D721Med (cell line): ENCODE measurements around the gene FAM13A.
A peak's percentile ranks its signal among the peaks of the same experiment; 100 is the strongest.

ENCODE experiments used
- DNase-seq: peaks from one replicate; pipeline ENCODE4 v3.0.0; 2011; ENCODE audit warnings: low spot score; ENCODE audit not compliant: insufficient read length
- FAIRE-seq: peaks from 2 replicates; lab custom pipeline; 2011; peaks lifted over from hg19 to GRCh38; lab: Jason Lieb, UNC
- TF ChIP-seq, protein P1 (sequence below): IDR thresholded peaks from 2 replicates; pipeline ENCODE4 v1.5.1; 2012; ENCODE audit warnings: mild to moderate bottlenecking, control low read depth; ENCODE audit not compliant: insufficient read depth; ENCODE audit errors: missing control alignments

FAM13A gene

DNA sequence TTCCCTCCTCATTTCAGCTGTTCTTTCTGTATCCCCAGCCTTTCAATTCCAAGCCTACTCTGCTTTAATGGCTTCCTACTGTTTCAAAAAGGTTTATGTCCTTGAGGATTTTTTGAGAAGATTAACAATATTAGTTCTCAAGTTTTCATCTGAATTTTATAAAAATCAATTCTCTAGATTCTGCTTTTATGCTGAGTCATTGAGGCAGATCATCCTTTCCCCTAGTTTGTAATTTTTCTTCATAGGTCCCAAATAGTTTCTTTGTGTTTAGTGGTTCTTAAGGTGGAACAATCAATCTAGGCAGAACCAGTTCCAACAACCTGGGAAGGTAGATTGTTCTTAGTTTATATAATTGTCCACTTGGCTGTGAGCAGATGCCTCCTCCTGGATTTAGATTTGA, 259.3 kb downstream of the FAM13A start:
- no peak for FAIRE-seq
- no peak for DNase-seq
- TF ChIP-seq, protein P1, sequence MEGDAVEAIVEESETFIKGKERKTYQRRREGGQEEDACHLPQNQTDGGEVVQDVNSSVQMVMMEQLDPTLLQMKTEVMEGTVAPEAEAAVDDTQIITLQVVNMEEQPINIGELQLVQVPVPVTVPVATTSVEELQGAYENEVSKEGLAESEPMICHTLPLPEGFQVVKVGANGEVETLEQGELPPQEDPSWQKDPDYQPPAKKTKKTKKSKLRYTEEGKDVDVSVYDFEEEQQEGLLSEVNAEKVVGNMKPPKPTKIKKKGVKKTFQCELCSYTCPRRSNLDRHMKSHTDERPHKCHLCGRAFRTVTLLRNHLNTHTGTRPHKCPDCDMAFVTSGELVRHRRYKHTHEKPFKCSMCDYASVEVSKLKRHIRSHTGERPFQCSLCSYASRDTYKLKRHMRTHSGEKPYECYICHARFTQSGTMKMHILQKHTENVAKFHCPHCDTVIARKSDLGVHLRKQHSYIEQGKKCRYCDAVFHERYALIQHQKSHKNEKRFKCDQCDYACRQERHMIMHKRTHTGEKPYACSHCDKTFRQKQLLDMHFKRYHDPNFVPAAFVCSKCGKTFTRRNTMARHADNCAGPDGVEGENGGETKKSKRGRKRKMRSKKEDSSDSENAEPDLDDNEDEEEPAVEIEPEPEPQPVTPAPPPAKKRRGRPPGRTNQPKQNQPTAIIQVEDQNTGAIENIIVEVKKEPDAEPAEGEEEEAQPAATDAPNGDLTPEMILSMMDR = no peak

DNA sequence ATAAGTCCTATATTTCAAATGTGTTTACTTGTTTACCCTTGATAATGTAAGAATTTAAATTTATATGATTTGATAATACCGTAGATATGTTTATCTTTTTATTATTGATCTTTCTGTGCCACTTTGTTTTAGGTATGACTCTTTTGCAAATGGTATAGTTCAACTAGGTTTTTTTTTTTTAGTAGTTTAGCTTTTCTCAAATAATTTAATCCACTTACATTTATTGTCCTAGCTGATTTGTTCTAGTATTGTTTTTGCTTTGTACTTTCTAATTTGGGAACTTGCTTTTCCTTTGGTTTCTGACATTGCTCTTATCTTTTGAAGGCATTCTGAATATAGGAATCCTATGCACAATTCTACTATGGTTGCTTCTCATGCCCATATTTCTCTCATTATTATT, 260.4 kb downstream of the FAM13A start:
- FAIRE-seq (no peak), DNase-seq (no peak)
- TF ChIP-seq, protein P1 = no peak

DNA sequence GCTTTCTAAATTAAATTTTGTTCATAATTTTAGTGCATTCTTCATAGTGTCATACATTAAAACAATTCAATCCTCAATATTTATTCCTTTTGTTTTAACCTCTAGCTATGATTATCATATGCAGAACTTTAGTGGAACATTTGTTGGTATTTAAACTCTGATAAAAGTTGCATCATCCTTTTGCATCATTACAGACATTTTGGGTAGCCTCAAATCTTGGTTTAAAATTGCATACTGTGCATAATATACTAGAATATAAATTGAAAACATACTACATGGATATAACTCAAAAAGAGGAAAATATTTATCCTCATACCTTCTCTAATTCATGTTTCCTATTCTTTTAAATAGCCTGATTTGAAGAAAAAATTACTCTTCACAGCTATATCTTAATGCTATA, 262.0 kb downstream of the FAM13A start:
- TF ChIP-seq, protein P1 = no peak
- no peak for DNase-seq
- no peak for FAIRE-seq

DNA sequence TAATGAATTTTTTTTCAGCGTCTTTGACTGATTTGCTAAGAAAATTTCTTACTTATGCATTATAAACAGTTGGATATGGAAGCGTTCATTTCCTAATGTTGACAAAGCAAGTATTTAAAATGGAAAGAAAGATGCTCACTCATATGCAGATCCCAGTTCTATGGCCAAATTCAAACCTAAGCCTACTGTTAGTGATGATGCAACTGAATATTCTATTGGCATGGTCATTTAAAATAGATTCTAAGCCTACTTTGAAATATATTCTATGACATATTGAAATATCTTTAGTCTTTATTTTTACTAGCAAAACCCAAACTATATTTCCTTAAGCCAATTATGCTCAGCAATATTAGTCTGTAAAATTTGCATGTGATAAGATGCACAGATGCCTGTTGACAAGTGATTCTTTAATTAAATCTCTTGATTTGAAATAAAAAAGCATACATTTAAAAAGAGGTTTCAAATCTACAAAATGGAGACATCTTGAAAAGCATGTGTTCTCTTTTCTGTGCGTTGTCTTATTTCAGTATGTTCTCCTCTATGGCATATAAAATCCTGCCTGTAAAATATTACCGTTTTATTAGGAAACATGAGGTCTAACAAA, 262.8 kb downstream of the FAM13A start:
- no peak for FAIRE-seq
- TF ChIP-seq, protein P1 = no peak
- no peak for DNase-seq

DNA sequence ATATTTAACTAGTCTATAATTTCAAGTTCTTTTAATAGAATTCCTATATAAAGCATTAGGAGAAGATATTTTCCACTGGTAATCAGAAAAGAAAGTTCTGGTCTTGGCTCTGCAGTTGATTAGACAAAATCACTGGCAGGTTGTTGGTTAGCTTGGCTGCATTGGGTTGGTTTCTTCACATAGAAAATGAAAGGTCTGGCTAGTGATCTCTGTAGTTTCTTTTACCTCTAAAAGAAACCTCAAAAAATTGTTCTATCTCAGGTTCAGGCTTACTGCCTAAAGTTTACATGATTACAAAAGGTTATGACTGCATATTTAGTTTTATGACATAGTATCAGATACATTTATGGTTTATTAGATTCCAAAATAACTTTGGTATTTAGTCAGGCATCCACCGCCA, 263.5 kb downstream of the FAM13A start:
- DNase-seq (no peak), FAIRE-seq (no peak)
- TF ChIP-seq, protein P1 = no peak

DNA sequence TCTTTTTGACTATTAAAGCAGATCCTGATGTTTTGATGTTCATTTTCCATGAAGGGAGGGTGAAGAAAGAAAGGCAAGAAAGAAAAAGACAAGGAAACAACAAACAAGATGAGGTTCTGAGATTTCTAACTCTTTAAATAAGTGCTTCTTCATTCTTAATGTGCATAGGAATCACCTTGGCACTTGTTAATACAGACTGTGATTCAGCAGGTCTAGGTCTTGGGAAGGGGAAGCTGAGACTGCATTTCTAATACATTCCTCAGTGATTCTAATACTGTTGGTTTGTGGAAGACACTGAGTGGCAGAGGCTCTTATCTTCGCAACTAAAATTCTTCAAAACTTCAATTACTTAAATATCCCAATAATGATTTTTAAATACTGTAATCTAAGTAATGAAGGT, 264.2 kb downstream of the FAM13A start:
- DNase-seq (no peak), FAIRE-seq (peak; percentile 44)
- TF ChIP-seq, protein P1 = no peak

DNA sequence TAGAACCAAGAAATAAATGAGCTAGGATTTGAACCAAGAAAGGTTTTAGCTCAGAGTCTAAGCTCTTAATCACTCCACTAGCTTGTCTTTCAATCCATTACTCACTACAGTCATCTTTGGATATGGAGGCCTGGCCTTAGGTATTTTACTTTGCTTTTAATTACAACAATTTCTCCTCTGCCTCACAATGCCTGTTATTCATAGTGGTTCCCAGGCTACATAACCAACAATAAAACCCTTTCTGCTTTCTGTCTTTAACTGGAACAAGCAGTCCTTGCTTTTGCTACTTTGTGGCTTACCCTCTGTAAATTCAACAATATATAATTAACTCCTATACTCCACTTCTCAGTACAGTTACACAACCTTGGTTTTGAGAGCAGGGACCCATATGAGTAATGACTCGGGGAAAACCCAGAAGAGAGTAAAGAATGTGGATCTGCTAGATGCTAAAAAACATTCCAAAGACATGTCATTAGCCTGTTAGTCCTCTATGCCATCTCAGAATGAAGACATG, 264.7 kb downstream of the FAM13A start:
- FAIRE-seq (peak; percentile 72), DNase-seq (no peak)
- TF ChIP-seq, protein P1 = no peak
